SK-N-SH (cell line): ENCODE results near the gene CLTCL1. TPM values are rescaled to one million over a fixed set of nuclear protein-coding genes. Genes with fewer than 3 reads are reported as not detected.

ENCODE experiments used
- CTCF ChIA-PET: fragments of 300-600, 350-600 bp; formaldehyde crosslinking; extraction: SDS; loops from one replicate; lab custom pipeline; 2021; lab: Yijun Ruan, JAX
- POLR2A ChIA-PET: fragments of 350-600 bp; sonication (Branson Sonifier 250); formaldehyde crosslinking; extraction: SDS; loops from one replicate; lab custom pipeline; 2020; ENCODE audit warnings: antibody characterized with exemption, inconsistent platforms; lab: Yijun Ruan, JAX
- DNase-seq: peaks from one replicate; pipeline ENCODE4 v3.0.0; 2012
- H2AFZ ChIP-seq: fragments of 200-600 bp; sonication (generic); 2 replicates; pipeline ENCODE4 v1.8.1; 2016; ENCODE audit warnings: antibody characterized with exemption, mild to moderate bottlenecking, low read depth
- H3F3A ChIP-seq: fragments of 200-600 bp; sonication (generic); replicated peaks from 2 replicates; pipeline ENCODE3; 2016; ENCODE audit warnings: antibody characterized with exemption, mild to moderate bottlenecking; ENCODE audit not compliant: insufficient read depth
- H3K27ac ChIP-seq, 2 experiments: fragments of 200-500 bp in 1 of 2; fragments of 200-600 bp in 1 of 2; sonication (Bioruptor generic) in 1 of 2; sonication (generic), shearing (Covaris generic) in 1 of 2; 2 replicates each; pipeline versions ENCODE4 v1.5.1 to v1.6.1; 2014 to 2016; ENCODE audit warnings: low read depth in 2 of 2, inconsistent platforms in 1 of 2, low read length in 1 of 2, mild to moderate bottlenecking in 1 of 2, mixed read lengths in 1 of 2
- H3K27me3 ChIP-seq: fragments of 200-600 bp; sonication (generic), shearing (Covaris generic); 2 replicates; pipeline ENCODE4 v1.6.1; 2016; ENCODE audit warnings: mixed run types; ENCODE audit not compliant: insufficient read depth
- H3K36me3 ChIP-seq, 2 experiments: fragments of 200-500 bp in 1 of 2; fragments of 200-600 bp in 1 of 2; sonication (Bioruptor generic) in 1 of 2; sonication (generic) in 1 of 2; replicated peaks in 1 of 2; 2 replicates each; pipeline versions ENCODE3 to v1.5.1; 2014 to 2016; ENCODE audit warnings: low read length in 1 of 2, mild to moderate bottlenecking in 1 of 2; ENCODE audit not compliant: insufficient read depth in 2 of 2, control insufficient read depth in 1 of 2
- H3K4me1 ChIP-seq, 2 experiments: fragments of 200-500 bp in 1 of 2; fragments of 200-600 bp in 1 of 2; sonication (Bioruptor generic) in 1 of 2; sonication (generic), shearing (Covaris generic) in 1 of 2; 2 replicates each; pipeline versions ENCODE4 v1.5.1 to v1.6.1; 2014 to 2016; ENCODE audit warnings: low read depth in 1 of 2, low read length in 1 of 2, mixed run types in 1 of 2; ENCODE audit not compliant: insufficient read depth in 2 of 2, control insufficient read depth in 1 of 2
- H3K4me2 ChIP-seq: fragments of 200-600 bp; sonication (generic), shearing (Covaris generic); 2 replicates; pipeline ENCODE4 v1.6.1; 2017; ENCODE audit warnings: mixed run types
- H3K4me3 ChIP-seq, 2 experiments: fragments of 200-500 bp in 1 of 2; fragments of 200-600 bp in 1 of 2; sonication (Bioruptor generic) in 1 of 2; sonication (generic), shearing (Covaris generic) in 1 of 2; 2 replicates each; pipeline versions ENCODE4 v1.5.1 to v1.8.1; 2014 to 2016; ENCODE audit warnings: low read depth in 2 of 2, inconsistent platforms in 1 of 2, low read length in 1 of 2, mild to moderate bottlenecking in 1 of 2, mixed read lengths in 1 of 2, moderate library complexity in 1 of 2
- H3K79me2 ChIP-seq: fragments of 200-600 bp; sonication (generic); 2 replicates; pipeline ENCODE4 v1.8.1; 2017; ENCODE audit warnings: mild to moderate bottlenecking; ENCODE audit not compliant: insufficient read depth
- H3K9ac ChIP-seq: fragments of 200-600 bp; sonication (generic); 2 replicates; pipeline ENCODE4 v1.6.1; 2017; ENCODE audit warnings: mixed run types
- H3K9me2 ChIP-seq: fragments of 200-600 bp; sonication (generic); 2 replicates; pipeline ENCODE4 v1.6.1; 2017; ENCODE audit warnings: mixed run types
- H3K9me3 ChIP-seq: fragments of 200-600 bp; sonication (generic); 2 replicates; pipeline ENCODE4 v1.6.1; 2017; ENCODE audit warnings: mixed run types, mild to moderate bottlenecking, moderate library complexity
- H4K20me1 ChIP-seq: fragments of 200-600 bp; sonication (generic); 2 replicates; pipeline ENCODE4 v1.6.1; 2017; ENCODE audit warnings: mild to moderate bottlenecking, mixed run types; ENCODE audit not compliant: insufficient read depth
- CHD2 ChIP-seq: fragments of 150-350 bp; IDR thresholded peaks from 2 replicates; pipeline ENCODE4 v1.6.1; 2018; ENCODE audit warnings: low read length; ENCODE audit not compliant: partially characterized antibody
- ELF1 ChIP-seq: IDR thresholded peaks from 2 replicates; pipeline ENCODE4 v1.4.0; 2012
- EP300 ChIP-seq, 2 experiments: IDR thresholded peaks; 2 replicates each; pipeline versions ENCODE4 v1.4.0 to v1.6.1; 2012; ENCODE audit warnings: borderline replicate concordance in 1 of 2, low read depth in 1 of 2, low read length in 1 of 2
- EZH2phosphoT487 ChIP-seq: fragments of 200-600 bp; sonication (generic); IDR thresholded peaks from 2 replicates; pipeline ENCODE4 v1.6.1; 2017; ENCODE audit warnings: low read depth, mixed run types, mild to moderate bottlenecking, antibody characterized with exemption, moderate library complexity, borderline replicate concordance
- FOSL2 ChIP-seq: IDR thresholded peaks from 2 replicates; pipeline ENCODE4 v1.4.0; 2012; ENCODE audit warnings: low read depth, mild to moderate bottlenecking, moderate library complexity, borderline replicate concordance
- FOXM1 ChIP-seq: IDR thresholded peaks from 2 replicates; pipeline ENCODE4 v1.4.0; 2012; ENCODE audit warnings: low read depth, mild to moderate bottlenecking
- GABPA ChIP-seq: IDR thresholded peaks from 2 replicates; pipeline ENCODE4 v1.4.0; 2012; ENCODE audit warnings: low read depth, mild to moderate bottlenecking
- GATA2 ChIP-seq: sonication (generic); formaldehyde crosslinking; IDR thresholded peaks from 2 replicates; pipeline ENCODE4 v1.5.0; 2020; ENCODE audit warnings: mild to moderate bottlenecking, missing genetic modification reagents
- MAX ChIP-seq: IDR thresholded peaks from 2 replicates; pipeline ENCODE4 v1.4.0; 2012; ENCODE audit warnings: low read depth
- NRF1 ChIP-seq: IDR thresholded peaks from 2 replicates; pipeline ENCODE4 v1.6.1; 2012; ENCODE audit warnings: low read depth, mild to moderate bottlenecking, low read length
- RAD21 ChIP-seq: IDR thresholded peaks from 2 replicates; pipeline ENCODE4 v1.6.1; 2012; ENCODE audit warnings: mild to moderate bottlenecking, low read length
- RCOR1 ChIP-seq: fragments of 150-350 bp; IDR thresholded peaks from 2 replicates; pipeline ENCODE4 v1.6.1; 2017; ENCODE audit warnings: antibody characterized with exemption, low read length
- RXRA ChIP-seq: IDR thresholded peaks from 2 replicates; pipeline ENCODE4 v1.4.0; 2012; ENCODE audit warnings: low read depth, mild to moderate bottlenecking, borderline replicate concordance
- SIN3A ChIP-seq: IDR thresholded peaks from 2 replicates; pipeline ENCODE4 v1.6.1; 2012; ENCODE audit warnings: low read depth, mild to moderate bottlenecking, low read length, moderate library complexity, borderline replicate concordance
- TAF1 ChIP-seq: IDR thresholded peaks from 2 replicates; pipeline ENCODE4 v1.6.1; 2012; ENCODE audit warnings: low read depth, mild to moderate bottlenecking, low read length, moderate library complexity, borderline replicate concordance
- TEAD4 ChIP-seq: IDR thresholded peaks from 2 replicates; pipeline ENCODE4 v1.4.0; 2012; ENCODE audit warnings: mild to moderate bottlenecking, borderline replicate concordance; ENCODE audit not compliant: insufficient read depth
- YY1 ChIP-seq: IDR thresholded peaks from 2 replicates; pipeline ENCODE4 v1.4.0; 2012; ENCODE audit warnings: low read depth, mild to moderate bottlenecking
- WGBS: methylation state at CpG from one replicate; pipeline ENCODE4 v1.1.6; 2017; ENCODE audit warnings: low lambda C conversion rate; 5-methylcytosine and 5-hydroxymethylcytosine counted together
- polyA plus RNA-seq, 3 experiments: library from polyadenylated mRNA; depleted of rRNA; stranded (reverse); fragments of >200 nt; gene quantifications; 2 replicates each; pipeline ENCODE4 v1.2.3, GENCODE V29; 2012
- TF ChIP-seq, protein P1 (sequence below): fragments of 150-350 bp; IDR thresholded peaks from 2 replicates; pipeline ENCODE4 v1.6.1; 2016; ENCODE audit warnings: mild to moderate bottlenecking, low read depth, low read length
- TF ChIP-seq, protein P2 (sequence below): IDR thresholded peaks from 2 replicates; pipeline ENCODE4 v1.4.0; 2012; ENCODE audit warnings: low read depth, borderline replicate concordance
- TF ChIP-seq, protein P3 (sequence below): IDR thresholded peaks from 2 replicates; pipeline ENCODE4 v1.4.0; 2012; ENCODE audit warnings: low read depth, borderline replicate concordance

The CLTCL1 gene
- polyA plus RNA-seq, 1 of the 3 experiments (the other 2 are of a cell fraction): 6.7 TPM

DNA sequence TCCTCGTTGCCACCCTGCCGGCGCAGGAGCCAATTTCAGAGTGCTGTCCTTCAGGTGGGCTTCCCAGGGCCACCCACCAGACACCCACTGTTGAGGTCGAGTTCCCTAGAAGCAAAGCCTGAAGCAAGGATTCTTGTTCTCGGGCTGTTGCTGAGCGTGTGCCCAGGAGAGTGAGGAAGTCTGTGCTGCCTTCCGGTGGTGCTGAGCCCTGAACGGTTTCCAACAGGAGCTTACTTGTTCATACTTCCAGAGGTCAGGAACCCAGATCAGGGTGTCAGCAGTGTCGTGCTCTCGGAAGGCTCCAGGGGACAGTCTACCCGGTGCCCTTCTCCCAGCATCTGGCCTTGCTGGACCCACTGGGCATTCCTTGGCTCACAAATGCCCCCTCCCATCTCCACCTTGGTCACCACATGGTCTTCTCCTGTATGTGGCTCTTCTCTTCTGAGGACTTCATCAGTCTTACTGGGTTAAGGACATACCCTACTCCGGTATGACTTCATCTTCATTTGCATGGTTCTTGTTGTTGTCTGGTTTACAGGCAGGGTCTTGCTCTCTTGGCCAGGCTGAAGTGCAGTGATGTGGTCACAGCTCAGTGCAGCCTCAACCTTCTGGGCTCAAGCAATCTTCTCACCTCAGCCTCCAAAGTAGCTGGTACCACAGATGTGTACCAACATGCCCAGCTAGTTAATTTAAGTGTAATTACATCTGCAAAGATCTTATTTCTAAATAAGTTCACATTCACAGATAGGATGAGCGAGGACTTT, 124.2 kb downstream of the CLTCL1 start:
- Histone ChIP-seq H3K27ac (no peak overlapping the region), H3K9me2 (no peaks in the 10 kb centered on the region), H2AFZ (no peak overlapping the region), H3K79me2 (peaks cover 9% of the 10 kb centered on the region), H3K9me3 (no peaks in the 10 kb centered on the region), H3K4me2 (no peak overlapping the region), H3F3A (no peaks in the 10 kb centered on the region), H3K4me1 (peaks cover 4 to 12% of the 10 kb centered on the region in 2 experiments; a peak in 2 of 4 replicates), H3K36me3 (no peaks in the 10 kb centered on the region), H4K20me1 (no peaks in the 10 kb centered on the region), H3K27me3 (peaks cover 39% of the 10 kb centered on the region), H3K4me3 (no peak overlapping the region), H3K9ac (no peak overlapping the region)
- TF ChIP-seq, protein P1, sequence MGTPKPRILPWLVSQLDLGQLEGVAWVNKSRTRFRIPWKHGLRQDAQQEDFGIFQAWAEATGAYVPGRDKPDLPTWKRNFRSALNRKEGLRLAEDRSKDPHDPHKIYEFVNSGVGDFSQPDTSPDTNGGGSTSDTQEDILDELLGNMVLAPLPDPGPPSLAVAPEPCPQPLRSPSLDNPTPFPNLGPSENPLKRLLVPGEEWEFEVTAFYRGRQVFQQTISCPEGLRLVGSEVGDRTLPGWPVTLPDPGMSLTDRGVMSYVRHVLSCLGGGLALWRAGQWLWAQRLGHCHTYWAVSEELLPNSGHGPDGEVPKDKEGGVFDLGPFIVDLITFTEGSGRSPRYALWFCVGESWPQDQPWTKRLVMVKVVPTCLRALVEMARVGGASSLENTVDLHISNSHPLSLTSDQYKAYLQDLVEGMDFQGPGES: no peak
- TF ChIP-seq, protein P2, sequence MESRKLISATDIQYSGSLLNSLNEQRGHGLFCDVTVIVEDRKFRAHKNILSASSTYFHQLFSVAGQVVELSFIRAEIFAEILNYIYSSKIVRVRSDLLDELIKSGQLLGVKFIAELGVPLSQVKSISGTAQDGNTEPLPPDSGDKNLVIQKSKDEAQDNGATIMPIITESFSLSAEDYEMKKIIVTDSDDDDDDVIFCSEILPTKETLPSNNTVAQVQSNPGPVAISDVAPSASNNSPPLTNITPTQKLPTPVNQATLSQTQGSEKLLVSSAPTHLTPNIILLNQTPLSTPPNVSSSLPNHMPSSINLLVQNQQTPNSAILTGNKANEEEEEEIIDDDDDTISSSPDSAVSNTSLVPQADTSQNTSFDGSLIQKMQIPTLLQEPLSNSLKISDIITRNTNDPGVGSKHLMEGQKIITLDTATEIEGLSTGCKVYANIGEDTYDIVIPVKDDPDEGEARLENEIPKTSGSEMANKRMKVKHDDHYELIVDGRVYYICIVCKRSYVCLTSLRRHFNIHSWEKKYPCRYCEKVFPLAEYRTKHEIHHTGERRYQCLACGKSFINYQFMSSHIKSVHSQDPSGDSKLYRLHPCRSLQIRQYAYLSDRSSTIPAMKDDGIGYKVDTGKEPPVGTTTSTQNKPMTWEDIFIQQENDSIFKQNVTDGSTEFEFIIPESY: no peak
- TF ChIP-seq FOSL2 (no peak), GATA2 (CRISPR knock-in tag) (no peak), RAD21 (no peak), SIN3A (no peak), MAX (no peak), TEAD4 (no peak), EP300 (IDR thresholded peaks at IDR 0.05; ENCODE audit: borderline replicate concordance in 1 of 2, low read depth in 1 of 2, low read length in 1 of 2) (no peak), NRF1 (no peak), YY1 (no peak), RCOR1 (no peak), EZH2phosphoT487 (no peak), ELF1 (no peak), TAF1 (no peak), GABPA (no peak), RXRA (no peak), FOXM1 (no peak), CHD2 (no peak)
- TF ChIP-seq, protein P3, sequence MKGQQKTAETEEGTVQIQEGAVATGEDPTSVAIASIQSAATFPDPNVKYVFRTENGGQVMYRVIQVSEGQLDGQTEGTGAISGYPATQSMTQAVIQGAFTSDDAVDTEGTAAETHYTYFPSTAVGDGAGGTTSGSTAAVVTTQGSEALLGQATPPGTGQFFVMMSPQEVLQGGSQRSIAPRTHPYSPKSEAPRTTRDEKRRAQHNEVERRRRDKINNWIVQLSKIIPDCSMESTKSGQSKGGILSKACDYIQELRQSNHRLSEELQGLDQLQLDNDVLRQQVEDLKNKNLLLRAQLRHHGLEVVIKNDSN: no peak
- CTCF ChIA-PET: interaction anchor here (1.1 to 2.8 kb wide), 2 partner anchors 10 to 23 kb away, joined by 4 to 10 read pairs; partner anchors contain the start of gene ESS2
- WGBS: 5% methylated on average over 10 of the region's 13 CpGs
- DNase-seq: no peak
- POLR2A ChIA-PET: no interaction called here
